HG03025 (cell line): Measurements from ENCODE around the gene IMPA2.

Experiments used
- ATAC-seq: cut with Tn5 transposase; IDR thresholded peaks from one replicate; pipeline ENCODE4 v1.9.1; 2021; ENCODE audit warnings: mild to moderate bottlenecking, moderate library complexity; ENCODE audit not compliant: unreplicated experiment, low FRiP score

The IMPA2 gene

GRCh38 chr18:12041561-12041960 is 60.3 kb downstream of the IMPA2 start:
- ATAC-seq: no peak

DNA sequence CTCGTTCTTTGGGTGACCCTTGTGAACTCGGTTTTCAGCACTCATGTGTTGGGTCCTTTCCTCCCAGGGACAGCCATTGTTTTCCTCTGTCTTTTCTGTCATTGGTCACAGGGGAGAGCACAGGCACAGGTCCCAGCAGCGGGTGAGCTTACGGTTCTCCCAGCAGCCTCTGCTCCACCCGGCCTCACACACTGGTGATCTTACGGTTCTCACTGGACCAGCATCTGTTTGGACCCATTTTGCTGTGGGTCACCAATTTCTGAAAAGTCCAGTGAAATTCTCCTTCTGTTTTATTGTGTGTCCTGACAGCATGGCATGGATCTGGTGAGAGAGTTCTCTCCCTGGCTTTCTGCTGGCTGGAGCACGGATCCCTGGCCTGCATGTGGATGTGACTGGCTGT is 62.5 kb downstream of the IMPA2 start:
- ATAC-seq: no peak

DNA sequence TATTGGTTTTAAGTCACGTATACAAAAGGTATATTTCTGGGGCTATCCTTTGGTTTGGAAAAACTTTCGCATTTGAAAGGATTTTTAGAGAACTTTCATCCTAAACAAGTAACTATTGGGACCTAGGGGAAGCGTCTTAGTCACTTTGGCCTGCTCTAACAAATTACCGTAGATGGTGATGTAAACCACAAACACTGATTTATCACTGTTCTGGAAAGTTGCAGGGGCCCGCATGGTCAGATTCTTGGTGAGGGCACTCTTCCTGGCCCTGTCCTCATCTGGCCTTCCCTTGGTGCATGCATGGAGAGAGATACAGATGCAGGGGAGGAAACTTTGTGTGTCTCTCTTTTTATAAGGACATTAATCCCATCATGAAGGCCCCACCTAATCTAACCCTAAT is 63.3 kb downstream of the IMPA2 start:
- ATAC-seq: no peak

DNA sequence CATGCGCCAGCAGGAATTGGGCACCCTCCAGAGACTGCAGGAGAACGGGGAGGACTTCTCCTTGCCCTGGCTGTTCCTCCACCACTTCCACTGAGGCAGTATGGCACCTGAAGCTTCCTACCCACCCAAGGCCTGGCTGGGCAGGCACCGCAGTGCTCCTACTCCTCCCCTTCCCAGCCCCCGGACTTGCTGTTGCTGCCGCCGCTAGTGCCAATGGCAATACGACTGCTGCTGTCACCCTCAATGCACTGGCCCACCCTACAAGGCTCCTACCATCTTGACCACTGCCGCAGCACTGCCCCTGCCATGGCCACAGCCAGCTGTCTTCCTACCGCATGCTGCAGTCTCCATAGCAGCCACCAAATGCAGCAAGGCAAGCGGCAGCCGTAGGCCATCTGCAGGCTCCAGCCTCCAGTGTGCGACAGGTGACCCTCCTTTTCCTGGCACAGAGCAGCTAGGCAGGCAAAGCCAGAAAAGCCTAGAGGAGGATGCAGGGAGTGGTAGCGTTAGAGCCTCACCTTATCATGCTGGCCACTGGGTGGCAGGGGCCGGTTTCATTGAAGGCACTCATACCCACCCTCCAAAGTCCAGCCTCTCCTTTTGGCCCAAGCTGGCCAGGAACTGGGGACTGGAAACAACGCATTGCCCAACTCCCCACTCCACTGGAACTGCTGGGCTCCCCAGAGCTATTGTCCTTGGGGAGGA is 64.9 kb downstream of the IMPA2 start:
- no peak for ATAC-seq

DNA sequence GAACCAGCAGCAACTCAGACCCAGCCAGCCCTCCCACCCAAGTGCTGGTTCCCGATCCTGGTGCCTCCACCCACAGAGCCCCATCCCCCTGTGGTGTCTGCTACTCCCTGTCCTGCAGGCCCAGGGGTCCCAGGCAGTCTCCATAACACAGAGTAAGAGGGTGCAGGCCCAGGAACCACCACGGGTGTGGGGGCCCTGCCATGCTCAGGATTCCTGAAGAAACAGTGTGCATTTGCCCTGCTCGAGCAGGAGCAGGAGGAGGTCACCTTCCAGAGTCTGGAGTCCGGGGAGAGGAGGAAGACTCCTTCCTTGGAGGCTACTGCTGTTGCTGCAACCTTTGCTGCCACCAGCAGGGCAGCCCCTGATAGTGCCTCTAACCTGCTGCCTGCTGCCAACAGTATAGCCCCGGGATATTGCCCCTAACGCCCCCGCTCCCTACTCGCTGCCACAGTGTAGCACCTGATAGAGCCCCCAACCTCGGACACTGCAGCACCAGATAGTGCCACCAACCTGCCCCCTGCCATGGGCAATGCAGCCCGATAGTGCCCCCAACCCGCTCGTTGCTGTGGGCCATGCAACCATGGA is 65.5 kb downstream of the IMPA2 start:
- ATAC-seq: no peak

GRCh38 chr18:12048010-12048826 is 66.9 kb downstream of the IMPA2 start:
- no peak for ATAC-seq

DNA sequence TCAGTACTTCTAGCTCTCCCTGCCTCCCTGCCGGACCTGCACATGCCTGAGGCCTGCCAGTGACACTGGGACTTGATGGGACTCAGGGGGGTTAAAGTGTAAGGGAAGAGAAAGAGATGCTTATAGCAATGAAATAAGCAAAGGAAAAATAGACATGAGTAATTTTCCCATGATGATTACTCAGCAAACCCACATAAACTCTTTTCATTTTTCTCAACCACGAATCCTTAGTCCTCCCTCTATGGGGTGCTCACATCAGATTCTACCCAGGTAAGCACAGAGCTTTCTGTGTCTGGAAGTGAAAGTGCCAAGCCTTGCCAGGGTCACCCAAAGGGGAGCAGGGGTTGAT is 67.5 kb downstream of the IMPA2 start:
- no peak for ATAC-seq

DNA sequence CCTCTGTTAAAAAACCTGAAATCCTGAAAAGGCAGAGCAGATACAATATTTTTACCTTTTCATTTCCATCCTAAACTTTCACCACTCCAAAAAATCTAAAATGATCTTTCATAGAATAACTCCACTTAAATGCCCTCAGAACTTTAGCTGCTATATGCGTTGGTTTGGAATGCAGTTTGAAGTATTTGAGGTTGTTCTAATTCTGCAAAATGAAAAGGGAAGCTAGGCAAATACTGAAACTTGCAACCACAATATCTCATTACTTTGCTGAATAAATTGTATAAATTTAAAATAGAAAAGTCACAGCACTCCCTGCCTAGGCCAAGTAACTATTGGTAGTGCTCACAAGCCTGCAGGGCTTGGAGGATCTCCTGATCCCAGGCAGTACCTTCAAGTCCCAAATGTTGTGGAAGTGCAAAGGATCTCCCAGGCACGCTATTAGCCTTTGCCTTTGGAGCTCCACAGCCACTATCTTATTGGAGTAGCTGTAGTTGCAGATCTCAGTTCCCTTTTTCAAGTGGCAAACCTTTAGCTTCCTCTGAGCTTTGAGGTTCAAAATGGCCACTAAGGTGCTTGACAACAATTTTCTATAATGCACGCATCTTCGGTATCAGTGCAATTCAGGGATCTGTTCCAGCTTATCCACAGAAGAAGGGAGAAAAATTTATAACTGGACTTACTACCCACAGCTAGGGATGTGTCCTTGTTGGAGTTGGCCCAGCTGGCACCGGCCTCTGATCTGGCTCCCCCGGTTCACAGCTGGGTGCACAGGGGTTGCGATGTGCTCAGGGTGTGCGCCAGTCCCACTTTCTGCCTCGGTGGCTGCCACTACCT is 68.9 kb downstream of the IMPA2 start:
- peak; percentile 93 for ATAC-seq

GRCh38 chr18:12052866-12053265 is 71.6 kb downstream of the IMPA2 start:
- no peak for ATAC-seq

DNA sequence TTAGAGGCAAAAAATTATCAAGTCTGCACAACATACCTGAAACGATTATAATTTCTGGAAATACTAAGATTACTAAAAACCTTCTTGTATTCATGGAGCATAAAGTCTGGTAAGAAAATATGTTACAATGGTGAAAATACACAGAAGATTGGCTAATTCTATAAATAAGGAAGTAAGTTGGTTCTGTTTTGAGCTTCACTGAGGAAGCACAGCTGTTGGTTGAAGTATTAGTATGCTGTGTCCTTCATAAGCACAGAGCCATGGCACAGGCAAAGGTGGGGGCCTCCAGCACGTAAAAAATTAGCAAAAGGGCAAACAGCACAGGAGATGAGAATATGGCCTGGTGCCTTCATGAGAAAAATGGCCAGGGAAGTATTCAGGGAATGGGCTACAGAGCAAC is 72.0 kb downstream of the IMPA2 start:
- ATAC-seq: no peak

DNA sequence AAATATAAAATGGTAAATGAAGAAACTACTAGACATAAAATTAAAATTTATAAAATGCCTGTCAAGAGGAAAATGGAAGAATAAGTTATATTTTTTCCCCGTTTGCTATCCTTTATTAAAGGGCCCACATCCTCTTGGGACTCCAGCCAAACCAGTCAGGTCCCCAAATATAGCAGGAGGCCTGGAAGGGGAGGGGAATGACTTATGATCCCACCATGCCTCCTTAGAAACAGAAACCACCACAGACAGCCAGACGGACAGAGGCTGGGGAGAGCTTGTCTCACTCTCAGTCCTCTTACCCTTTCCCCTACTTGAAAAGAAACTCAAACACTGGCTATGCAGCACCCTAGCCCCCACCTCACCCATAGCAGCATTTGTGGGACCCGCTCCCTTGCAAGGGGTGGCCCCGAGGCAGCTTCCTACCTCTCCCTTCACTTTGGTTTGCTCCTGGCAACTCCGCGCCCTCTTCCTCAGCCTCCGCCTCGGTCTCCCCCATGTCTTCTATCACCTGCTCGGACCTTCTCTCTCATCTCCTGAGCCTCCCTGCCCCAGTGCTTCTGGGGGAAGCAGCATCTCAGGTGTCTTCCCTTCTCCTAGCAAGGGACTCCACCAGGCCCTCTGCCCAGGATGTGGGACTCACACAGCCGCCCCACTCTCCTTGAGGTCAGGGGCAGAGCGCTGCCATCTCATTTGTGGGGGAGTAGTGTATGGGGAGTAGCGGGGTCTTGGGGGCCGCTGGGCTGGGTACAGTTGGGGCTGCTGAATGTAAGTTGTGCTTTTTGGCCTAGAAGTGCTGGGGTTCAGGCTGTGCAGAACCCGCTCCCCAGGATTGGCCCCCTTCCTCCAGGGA is 75.0 kb downstream of the IMPA2 start:
- ATAC-seq: no peak

DNA sequence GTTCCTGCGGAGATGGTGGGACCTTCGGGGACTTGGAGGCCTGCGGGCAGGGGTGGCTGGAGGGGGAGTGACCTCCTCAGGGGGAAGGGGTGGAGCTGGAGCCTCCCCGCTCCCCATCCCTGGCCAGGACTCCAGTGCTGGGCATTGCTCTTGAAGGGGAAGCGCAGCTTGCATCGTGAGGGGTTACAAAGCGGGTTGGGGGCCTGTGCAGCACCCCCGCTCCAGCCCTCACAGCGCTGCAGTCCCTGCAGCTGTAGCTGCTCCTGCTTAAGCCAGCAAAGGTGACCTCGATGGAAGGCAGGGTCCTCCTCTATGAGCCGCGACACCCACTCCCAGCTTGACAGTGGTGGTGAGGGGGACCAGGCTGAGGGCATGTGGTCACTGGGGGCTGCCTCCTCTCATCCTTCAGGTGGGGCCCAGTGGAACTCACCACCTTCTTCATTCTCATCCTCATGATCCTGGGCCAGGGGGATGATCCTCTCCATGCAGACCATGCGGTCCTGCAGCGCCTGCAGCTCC is 75.6 kb downstream of the IMPA2 start:
- ATAC-seq: no peak

- no peak for ATAC-seq
Observed at GRCh38 chr18:12057419-12058039, 76.2 kb downstream of the IMPA2 start.

DNA sequence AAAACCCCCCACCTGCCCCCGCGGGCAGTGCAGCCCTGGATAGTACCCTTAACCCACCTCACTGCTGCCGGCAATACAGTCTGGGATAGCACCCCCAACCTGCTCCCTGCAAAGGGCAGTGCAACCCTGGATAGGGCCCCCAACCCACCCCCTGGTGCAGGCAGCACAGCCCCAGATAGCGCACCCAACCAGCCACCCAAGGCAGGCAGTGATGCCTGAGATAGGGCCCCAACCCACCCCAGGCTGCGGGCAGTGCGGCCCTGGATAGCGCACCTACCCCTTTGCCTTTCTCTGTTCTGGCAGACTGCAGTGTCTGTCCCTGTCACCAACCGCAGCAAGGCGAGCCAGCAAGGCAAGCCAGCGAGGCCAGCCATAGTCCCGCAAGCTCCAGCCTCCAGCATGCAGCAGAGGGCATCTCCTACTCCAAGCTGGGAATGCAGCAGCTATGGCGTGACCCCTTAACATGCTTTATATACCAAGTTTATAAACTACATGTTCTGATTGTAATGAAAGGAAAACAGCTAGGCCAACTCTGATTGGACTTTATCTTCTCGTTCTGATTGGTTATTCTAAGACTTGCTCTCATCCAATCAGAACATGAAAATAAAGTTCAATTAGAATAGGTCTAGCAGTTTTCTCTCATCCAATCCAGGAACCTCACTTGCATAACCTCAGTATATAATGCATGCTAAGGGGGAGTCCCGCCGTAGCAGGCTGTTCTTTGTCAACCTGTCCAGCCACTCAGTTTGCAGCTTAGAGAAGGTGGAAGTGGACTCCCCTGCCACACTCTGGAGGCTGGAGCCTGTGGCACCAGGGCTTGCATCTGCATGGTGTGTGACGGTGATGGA is 78.3 kb downstream of the IMPA2 start:
- ATAC-seq: no peak

GRCh38 chr18:12060182-12060870 is 79.0 kb downstream of the IMPA2 start:
- ATAC-seq: no peak

DNA sequence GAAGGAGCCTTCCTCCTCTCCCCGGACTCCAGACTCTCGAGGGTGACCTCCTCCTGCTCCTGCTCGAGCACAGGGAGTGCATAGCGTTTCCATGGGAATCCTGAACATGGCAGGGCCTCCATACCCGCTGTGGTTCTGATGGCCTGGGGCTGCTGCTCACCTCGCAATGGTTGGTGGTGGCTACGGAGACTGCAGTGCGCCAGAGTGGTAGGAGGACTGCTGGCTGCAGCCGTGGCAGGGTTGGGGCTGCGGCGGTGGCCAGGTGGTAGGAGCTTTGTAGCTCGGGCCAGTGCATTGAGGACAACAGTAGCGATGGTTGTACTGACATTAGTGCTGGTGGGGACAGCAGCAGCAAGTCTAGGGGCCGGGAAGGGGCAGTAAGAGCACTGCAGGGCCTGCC is 80.4 kb downstream of the IMPA2 start:
- no peak for ATAC-seq

DNA sequence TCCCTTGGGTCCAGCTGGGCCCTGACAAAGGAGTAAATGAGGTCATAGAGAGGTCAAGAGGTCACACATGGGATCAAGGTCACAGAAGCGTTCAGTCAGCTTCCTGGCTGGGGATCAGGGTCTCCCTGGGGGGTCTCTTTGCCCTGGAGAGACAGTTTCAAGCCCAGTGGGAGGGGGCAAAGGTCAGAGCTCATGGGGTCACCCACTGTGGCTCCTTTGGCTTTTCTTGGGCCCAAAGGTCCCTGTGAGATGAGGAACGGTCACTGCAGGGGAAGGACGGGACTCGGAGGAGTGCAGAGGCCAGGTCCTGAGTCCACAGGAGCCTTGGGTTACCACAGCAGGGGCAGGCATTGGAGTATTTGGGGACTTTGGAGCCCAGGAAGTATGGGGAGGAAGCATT is 81.7 kb downstream of the IMPA2 start:
- ATAC-seq: no peak
